Frontal cortex (tissue), 4 donors: ENCODE results near the gene SLC7A4. TPM values are rescaled to one million over a fixed set of nuclear protein-coding genes. Genes with fewer than 3 reads are reported as not detected.
"Not testable (repeated sequence)": the region's sequence is repeated elsewhere in the genome, so short reads cannot be mapped to it uniquely, and the experiment has no call there.

Experiments
- DNase-seq, 2 donors: peaks; one replicate each; pipeline ENCODE4 v3.0.0; 2012; ENCODE audit warnings: low spot score in 2 of 2
- FAIRE-seq: peaks from 2 replicates; lab custom pipeline; 2012; peaks lifted over from hg19 to GRCh38; lab: Jason Lieb, UNC
- total RNA-seq: library from RNA; depleted of rRNA; stranded (reverse); fragments of >200 nt; gene quantifications from one replicate; pipeline ENCODE4 v1.2.3, GENCODE V29; 2014
- donor health status: control.
- donor health status: control.
- donor health status: control.

Gene SLC7A4
- 2.0 TPM for total RNA-seq

- no peak for FAIRE-seq
These were observed at the start of gene SLC7A4 for GRCh38 chr22:21032037-21032867. Gene SLC7A4, minus strand, starts transcription at chr22:21032561. Its CDS starts 749 bp downstream, at chr22:21031812.

GRCh38 chr22:21080435-21081137 is 48.2 kb upstream of the SLC7A4 start:
- DNase-seq: no peak
- no peak for FAIRE-seq

More at GRCh38 chr22:21032037-21032867, at the start of gene SLC7A4:
- peak in 1 of 2 donors; percentile 50 for DNase-seq

GRCh38 chr22:21079493-21079892 is 47.1 kb upstream of the SLC7A4 start:
- FAIRE-seq (no peak), DNase-seq (no peak)

GRCh38 chr22:21078916-21079315 is 46.6 kb upstream of the SLC7A4 start:
- no peak for DNase-seq
- no peak for FAIRE-seq

GRCh38 chr22:21077884-21078508 is 45.6 kb upstream of the SLC7A4 start:
- DNase-seq (no peak), FAIRE-seq (no peak)

GRCh38 chr22:21076912-21077625 is 44.7 kb upstream of the SLC7A4 start:
- FAIRE-seq (no peak), DNase-seq (no peak)

GRCh38 chr22:21075516-21076138 is 43.3 kb upstream of the SLC7A4 start:
- no peak for FAIRE-seq
- no peak for DNase-seq

- FAIRE-seq (no peak), DNase-seq (no peak)
These were observed 41.8 kb upstream of the SLC7A4 start for GRCh38 chr22:21074102-21074715.

- FAIRE-seq (no peak), DNase-seq (no peak)
These were observed 41.1 kb upstream of the SLC7A4 start for GRCh38 chr22:21073482-21073881.

- FAIRE-seq (no peak), DNase-seq (no peak)
These were observed 40.7 kb upstream of the SLC7A4 start for GRCh38 chr22:21073023-21073422.

GRCh38 chr22:21071796-21072195 is 39.4 kb upstream of the SLC7A4 start:
- not testable (repeated sequence) for DNase-seq, FAIRE-seq

GRCh38 chr22:21070690-21071615 is 38.6 kb upstream of the SLC7A4 start:
- FAIRE-seq (no peak), DNase-seq (no peak)

- no peak for FAIRE-seq
- DNase-seq: no peak
These were observed 37.0 kb upstream of the SLC7A4 start for GRCh38 chr22:21069375-21069774.

GRCh38 chr22:21068681-21069276 is 36.4 kb upstream of the SLC7A4 start:
- FAIRE-seq (no peak), DNase-seq (no peak)

GRCh38 chr22:21067901-21068680 is 35.7 kb upstream of the SLC7A4 start:
- FAIRE-seq: no peak
- no peak for DNase-seq

GRCh38 chr22:21067075-21067900 is 34.9 kb upstream of the SLC7A4 start:
- DNase-seq (no peak), FAIRE-seq (no peak)
